ENCODE data around the gene EI24.

The EI24 gene

DNA sequence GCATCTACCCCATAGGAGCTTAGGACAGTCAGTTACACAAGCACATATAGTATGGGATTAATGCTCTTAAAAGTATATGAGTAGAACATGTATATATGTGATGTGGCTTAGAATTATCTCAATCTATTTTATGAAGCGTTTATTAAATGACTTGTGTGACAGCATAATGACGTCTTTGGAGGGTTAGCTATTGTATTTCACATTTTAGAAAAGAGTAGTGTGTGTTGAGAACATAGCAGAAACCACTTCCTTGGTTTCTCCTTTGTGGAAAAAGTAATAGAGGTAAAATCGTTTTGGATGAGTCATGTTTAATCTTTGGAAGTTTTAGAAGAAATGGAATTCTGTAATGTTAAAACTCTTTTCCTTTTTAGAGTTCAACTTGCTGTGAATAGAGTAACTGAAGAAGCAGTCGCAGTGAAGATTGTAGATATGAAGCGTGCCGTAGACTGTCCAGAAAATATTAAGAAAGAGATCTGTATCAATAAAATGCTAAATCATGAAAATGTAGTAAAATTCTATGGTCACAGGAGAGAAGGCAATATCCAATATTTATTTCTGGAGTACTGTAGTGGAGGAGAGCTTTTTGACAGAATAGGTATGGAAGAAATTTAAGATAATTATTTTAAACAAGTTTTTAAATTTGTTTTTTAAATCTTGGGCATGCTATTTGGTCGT is 58.1 kb downstream of the EI24 start:
- DNase-seq (ENCODE audit: low spot score): no peak
